WTC11 (cell line): ENCODE results near the gene NCL. TPM values are rescaled to one million over a fixed set of nuclear protein-coding genes. Genes with fewer than 3 reads are reported as not detected.

ENCODE experiments used
- ATAC-seq: fragments of 200-7000 bp; cut with Tn5 transposase; 2 replicates; pipeline ENCODE4 v1.10.0; 2021; ENCODE audit warnings: mild to moderate bottlenecking, moderate library complexity
- CTCF ChIA-PET: fragments of 300-600 bp; sonication (Branson Sonifier 250); formaldehyde crosslinking; loops from one replicate; lab custom pipeline; 2021; ENCODE audit warnings: antibody characterized with exemption; lab: Charles Lee
- POLR2A ChIA-PET: fragments of 350-600 bp; sonication (Branson Sonifier 250); formaldehyde crosslinking; loops from one replicate; lab custom pipeline; 2021; ENCODE audit warnings: antibody characterized with exemption; lab: Charles Lee
- DNase-seq: peaks from one replicate; pipeline ENCODE4 v3.0.0; 2021; ENCODE audit warnings: low spot score
- H3K27ac Mint-ChIP-seq: 2 replicates; pipeline ENCODE4 v1.8.0; 2021; ENCODE audit warnings: mixed read lengths
- H3K27me3 Mint-ChIP-seq: 2 replicates; pipeline ENCODE4 v1.8.0; 2021; ENCODE audit warnings: low read depth, mild to moderate bottlenecking, moderate library complexity, mixed read lengths
- H3K36me3 Mint-ChIP-seq: 2 replicates; pipeline ENCODE4 v1.8.0; 2021; ENCODE audit warnings: mixed read lengths
- H3K4me1 Mint-ChIP-seq: 2 replicates; pipeline ENCODE4 v1.8.0; 2022; ENCODE audit warnings: mixed read lengths
- H3K4me3 Mint-ChIP-seq: 2 replicates; pipeline ENCODE4 v1.8.0; 2021; ENCODE audit warnings: mild to moderate bottlenecking, moderate library complexity, mixed read lengths
- H3K9me3 Mint-ChIP-seq: 2 replicates; pipeline ENCODE4 v1.8.0; 2021; ENCODE audit warnings: mixed read lengths
- CREB1 ChIP-seq: sonication (generic); formaldehyde crosslinking; IDR thresholded peaks from 2 replicates; pipeline ENCODE4 v1.8.0; 2023; ENCODE audit warnings: mild to moderate bottlenecking, missing genetic modification reagents
- FOXJ3 ChIP-seq: sonication (generic); formaldehyde crosslinking; IDR thresholded peaks from 2 replicates; pipeline ENCODE4 v1.9.0; 2021; ENCODE audit warnings: missing genetic modification reagents, mild to moderate bottlenecking, borderline replicate concordance
- FOXP1 ChIP-seq: sonication (generic); formaldehyde crosslinking; IDR thresholded peaks from 2 replicates; pipeline ENCODE4 v1.8.0; 2022; ENCODE audit warnings: missing genetic modification reagents, mild to moderate bottlenecking, moderate library complexity, borderline replicate concordance
- NFYB ChIP-seq: sonication (generic); formaldehyde crosslinking; conservative IDR thresholded peaks from 2 replicates; pipeline ENCODE4 v1.8.0; 2022; ENCODE audit warnings: low read depth, missing genetic modification reagents
- TEAD1 ChIP-seq: sonication (generic); formaldehyde crosslinking; IDR thresholded peaks from 2 replicates; pipeline ENCODE4 v1.8.0; 2022; ENCODE audit warnings: mild to moderate bottlenecking, missing genetic modification reagents
- total RNA-seq: library from RNA; stranded (reverse); gene quantifications from 3 replicates; pipeline ENCODE4 v1.2.3, GENCODE V29; 2021
- TF ChIP-seq, protein P1 (sequence below): fragments of 250-450 bp; sonication (Bioruptor Pico); IDR thresholded peaks from 2 replicates; pipeline ENCODE4 v1.9.0; 2021; ENCODE audit warnings: mild to moderate bottlenecking, borderline replicate concordance
- TF ChIP-seq, protein P2 (sequence below): sonication (generic); formaldehyde crosslinking; IDR thresholded peaks from 2 replicates; pipeline ENCODE4 v1.8.1; 2023; ENCODE audit warnings: mild to moderate bottlenecking, missing genetic modification reagents, borderline replicate concordance
- TF ChIP-seq, protein P3 (sequence below): fragments of 250-450 bp; sonication (Bioruptor Pico); conservative IDR thresholded peaks from 2 replicates; pipeline ENCODE4 v1.9.0; 2021; ENCODE audit warnings: mild to moderate bottlenecking
- TF ChIP-seq, protein P4 (sequence below): sonication (generic); formaldehyde crosslinking; IDR thresholded peaks from 2 replicates; pipeline ENCODE4 v1.8.0; 2022; ENCODE audit warnings: mild to moderate bottlenecking, missing genetic modification reagents
- TF ChIP-seq, protein P5 (sequence below): sonication (generic); formaldehyde crosslinking; IDR thresholded peaks from 2 replicates; pipeline ENCODE4 v1.8.0; 2022; ENCODE audit warnings: mild to moderate bottlenecking, missing genetic modification reagents
- TF ChIP-seq, protein P6 (sequence below): sonication (generic); formaldehyde crosslinking; IDR thresholded peaks from 2 replicates; pipeline ENCODE4 v1.8.1; 2022; ENCODE audit warnings: low read depth, mild to moderate bottlenecking, moderate library complexity, missing genetic modification reagents, borderline replicate concordance
- TF ChIP-seq, protein P7 (sequence below): sonication (generic); formaldehyde crosslinking; IDR thresholded peaks from 2 replicates; pipeline ENCODE4 v1.8.0; 2022; ENCODE audit warnings: mild to moderate bottlenecking, missing genetic modification reagents

The NCL gene
- total RNA-seq, 1 experiment from 2014 or later, result 1,223 TPM

DNA sequence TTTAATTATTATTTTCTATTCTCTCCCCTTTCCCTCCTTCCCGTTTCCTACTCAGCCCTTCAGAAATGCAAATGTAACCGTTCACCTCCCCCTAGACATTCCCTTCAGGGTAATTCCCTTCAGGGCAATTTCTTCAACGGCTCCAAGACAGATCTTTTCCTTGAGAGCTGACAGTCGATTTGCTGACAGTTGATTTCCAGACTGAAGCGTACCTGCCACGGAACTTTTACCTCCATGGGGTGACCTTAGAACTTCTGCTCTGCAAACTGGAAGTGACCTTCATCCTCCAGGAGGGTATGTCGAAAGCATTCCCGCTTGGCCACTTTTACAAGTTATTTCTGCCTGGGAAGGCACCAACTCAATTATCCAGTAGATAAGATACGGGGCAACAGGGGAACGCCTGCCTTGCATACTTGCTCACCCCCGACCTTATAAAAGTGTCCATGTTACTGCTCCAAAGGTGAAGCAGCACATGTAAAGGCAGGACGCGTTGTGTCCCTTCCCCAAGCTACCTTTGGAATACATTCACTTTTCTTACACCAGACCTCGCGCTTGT, 50.3 kb downstream of the NCL start (continued):
- TF ChIP-seq, protein P1, sequence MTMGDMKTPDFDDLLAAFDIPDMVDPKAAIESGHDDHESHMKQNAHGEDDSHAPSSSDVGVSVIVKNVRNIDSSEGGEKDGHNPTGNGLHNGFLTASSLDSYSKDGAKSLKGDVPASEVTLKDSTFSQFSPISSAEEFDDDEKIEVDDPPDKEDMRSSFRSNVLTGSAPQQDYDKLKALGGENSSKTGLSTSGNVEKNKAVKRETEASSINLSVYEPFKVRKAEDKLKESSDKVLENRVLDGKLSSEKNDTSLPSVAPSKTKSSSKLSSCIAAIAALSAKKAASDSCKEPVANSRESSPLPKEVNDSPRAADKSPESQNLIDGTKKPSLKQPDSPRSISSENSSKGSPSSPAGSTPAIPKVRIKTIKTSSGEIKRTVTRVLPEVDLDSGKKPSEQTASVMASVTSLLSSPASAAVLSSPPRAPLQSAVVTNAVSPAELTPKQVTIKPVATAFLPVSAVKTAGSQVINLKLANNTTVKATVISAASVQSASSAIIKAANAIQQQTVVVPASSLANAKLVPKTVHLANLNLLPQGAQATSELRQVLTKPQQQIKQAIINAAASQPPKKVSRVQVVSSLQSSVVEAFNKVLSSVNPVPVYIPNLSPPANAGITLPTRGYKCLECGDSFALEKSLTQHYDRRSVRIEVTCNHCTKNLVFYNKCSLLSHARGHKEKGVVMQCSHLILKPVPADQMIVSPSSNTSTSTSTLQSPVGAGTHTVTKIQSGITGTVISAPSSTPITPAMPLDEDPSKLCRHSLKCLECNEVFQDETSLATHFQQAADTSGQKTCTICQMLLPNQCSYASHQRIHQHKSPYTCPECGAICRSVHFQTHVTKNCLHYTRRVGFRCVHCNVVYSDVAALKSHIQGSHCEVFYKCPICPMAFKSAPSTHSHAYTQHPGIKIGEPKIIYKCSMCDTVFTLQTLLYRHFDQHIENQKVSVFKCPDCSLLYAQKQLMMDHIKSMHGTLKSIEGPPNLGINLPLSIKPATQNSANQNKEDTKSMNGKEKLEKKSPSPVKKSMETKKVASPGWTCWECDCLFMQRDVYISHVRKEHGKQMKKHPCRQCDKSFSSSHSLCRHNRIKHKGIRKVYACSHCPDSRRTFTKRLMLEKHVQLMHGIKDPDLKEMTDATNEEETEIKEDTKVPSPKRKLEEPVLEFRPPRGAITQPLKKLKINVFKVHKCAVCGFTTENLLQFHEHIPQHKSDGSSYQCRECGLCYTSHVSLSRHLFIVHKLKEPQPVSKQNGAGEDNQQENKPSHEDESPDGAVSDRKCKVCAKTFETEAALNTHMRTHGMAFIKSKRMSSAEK (CRISPR knock-in tag), result no peak
- TF ChIP-seq, protein P2, sequence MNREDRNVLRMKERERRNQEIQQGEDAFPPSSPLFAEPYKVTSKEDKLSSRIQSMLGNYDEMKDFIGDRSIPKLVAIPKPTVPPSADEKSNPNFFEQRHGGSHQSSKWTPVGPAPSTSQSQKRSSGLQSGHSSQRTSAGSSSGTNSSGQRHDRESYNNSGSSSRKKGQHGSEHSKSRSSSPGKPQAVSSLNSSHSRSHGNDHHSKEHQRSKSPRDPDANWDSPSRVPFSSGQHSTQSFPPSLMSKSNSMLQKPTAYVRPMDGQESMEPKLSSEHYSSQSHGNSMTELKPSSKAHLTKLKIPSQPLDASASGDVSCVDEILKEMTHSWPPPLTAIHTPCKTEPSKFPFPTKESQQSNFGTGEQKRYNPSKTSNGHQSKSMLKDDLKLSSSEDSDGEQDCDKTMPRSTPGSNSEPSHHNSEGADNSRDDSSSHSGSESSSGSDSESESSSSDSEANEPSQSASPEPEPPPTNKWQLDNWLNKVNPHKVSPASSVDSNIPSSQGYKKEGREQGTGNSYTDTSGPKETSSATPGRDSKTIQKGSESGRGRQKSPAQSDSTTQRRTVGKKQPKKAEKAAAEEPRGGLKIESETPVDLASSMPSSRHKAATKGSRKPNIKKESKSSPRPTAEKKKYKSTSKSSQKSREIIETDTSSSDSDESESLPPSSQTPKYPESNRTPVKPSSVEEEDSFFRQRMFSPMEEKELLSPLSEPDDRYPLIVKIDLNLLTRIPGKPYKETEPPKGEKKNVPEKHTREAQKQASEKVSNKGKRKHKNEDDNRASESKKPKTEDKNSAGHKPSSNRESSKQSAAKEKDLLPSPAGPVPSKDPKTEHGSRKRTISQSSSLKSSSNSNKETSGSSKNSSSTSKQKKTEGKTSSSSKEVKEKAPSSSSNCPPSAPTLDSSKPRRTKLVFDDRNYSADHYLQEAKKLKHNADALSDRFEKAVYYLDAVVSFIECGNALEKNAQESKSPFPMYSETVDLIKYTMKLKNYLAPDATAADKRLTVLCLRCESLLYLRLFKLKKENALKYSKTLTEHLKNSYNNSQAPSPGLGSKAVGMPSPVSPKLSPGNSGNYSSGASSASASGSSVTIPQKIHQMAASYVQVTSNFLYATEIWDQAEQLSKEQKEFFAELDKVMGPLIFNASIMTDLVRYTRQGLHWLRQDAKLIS (CRISPR knock-in tag), result no peak
- TF ChIP-seq, protein P3, sequence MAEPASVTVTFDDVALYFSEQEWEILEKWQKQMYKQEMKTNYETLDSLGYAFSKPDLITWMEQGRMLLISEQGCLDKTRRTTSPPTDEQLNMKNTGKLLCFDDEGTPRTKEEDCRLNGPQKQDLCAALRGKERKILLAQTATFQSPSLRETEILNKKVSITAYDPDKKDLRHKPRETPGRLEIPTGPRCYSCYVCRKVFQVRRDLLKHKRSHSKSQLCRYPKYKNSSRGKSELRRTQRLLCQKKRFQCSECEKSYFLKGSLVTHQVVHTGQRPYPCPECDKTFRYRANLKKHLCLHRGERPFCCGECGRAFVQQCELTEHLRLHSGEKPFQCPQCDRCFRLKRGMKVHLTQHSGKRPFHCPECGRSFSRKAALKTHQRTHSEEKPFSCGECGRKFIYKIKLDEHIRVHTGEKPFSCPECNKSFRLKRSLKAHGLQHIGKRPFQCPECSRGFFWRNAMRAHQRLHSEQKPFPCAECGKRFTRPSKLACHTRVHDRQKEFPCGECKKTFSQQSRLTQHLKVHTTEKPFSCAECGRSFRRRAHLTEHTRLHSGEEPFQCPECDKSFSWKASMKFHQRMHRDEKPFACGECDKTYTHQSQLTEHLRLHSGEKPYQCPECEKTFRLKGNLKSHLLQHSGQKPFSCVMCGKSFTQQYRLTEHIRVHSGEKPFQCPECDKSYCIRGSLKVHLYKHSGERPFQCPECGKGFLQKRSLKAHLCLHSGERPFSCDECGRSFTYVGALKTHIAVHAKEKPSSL (CRISPR knock-in tag), result no peak
- TF ChIP-seq NFYB (CRISPR knock-in tag), result no peak

DNA sequence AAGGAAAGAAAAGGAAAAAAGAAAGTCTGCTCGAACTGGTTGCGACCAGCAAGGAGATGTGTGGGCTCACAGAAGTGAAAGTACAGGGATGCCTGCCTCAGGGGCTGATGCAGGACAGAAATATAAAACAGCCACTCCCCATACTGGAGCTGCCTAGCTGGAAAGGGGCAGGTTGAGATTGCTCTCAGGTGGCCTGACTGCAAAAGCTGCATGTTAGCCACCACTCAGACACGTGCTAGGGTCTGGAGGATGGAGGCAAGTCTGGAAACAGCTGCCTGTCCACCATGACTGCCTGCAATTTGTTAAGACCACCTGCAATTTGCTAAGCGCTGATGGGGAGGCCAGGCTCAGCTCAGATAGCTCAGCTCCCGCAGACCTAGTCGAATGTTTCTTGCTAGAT, 50.8 kb downstream of the NCL start:
- TF ChIP-seq CREB1 (CRISPR knock-in tag) (no peak), TEAD1 (CRISPR knock-in tag) (0 out of 2 replicates have a peak, but pooled peaks have one; percentile 49), FOXP1 (CRISPR knock-in tag) (no peak), FOXJ3 (no peak), NFYB (CRISPR knock-in tag) (no peak)
- TF ChIP-seq, protein P4, sequence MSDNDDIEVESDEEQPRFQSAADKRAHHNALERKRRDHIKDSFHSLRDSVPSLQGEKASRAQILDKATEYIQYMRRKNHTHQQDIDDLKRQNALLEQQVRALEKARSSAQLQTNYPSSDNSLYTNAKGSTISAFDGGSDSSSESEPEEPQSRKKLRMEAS (CRISPR knock-in tag), result peak; percentile 60; the same call in 1 of the 2 replicates
- TF ChIP-seq, protein P5, sequence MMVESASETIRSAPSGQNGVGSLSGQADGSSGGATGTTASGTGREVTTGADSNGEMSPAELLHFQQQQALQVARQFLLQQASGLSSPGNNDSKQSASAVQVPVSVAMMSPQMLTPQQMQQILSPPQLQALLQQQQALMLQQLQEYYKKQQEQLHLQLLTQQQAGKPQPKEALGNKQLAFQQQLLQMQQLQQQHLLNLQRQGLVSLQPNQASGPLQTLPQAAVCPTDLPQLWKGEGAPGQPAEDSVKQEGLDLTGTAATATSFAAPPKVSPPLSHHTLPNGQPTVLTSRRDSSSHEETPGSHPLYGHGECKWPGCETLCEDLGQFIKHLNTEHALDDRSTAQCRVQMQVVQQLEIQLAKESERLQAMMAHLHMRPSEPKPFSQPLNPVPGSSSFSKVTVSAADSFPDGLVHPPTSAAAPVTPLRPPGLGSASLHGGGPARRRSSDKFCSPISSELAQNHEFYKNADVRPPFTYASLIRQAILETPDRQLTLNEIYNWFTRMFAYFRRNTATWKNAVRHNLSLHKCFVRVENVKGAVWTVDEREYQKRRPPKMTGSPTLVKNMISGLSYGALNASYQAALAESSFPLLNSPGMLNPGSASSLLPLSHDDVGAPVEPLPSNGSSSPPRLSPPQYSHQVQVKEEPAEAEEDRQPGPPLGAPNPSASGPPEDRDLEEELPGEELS, result 0 out of 2 replicates have a peak, but pooled peaks have one; percentile 28
- TF ChIP-seq, protein P6, sequence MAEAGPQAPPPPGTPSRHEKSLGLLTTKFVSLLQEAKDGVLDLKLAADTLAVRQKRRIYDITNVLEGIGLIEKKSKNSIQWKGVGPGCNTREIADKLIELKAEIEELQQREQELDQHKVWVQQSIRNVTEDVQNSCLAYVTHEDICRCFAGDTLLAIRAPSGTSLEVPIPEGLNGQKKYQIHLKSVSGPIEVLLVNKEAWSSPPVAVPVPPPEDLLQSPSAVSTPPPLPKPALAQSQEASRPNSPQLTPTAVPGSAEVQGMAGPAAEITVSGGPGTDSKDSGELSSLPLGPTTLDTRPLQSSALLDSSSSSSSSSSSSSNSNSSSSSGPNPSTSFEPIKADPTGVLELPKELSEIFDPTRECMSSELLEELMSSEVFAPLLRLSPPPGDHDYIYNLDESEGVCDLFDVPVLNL (CRISPR knock-in tag), result no peak
- TF ChIP-seq, protein P3 (CRISPR knock-in tag), result no peak
- TF ChIP-seq, protein P7, sequence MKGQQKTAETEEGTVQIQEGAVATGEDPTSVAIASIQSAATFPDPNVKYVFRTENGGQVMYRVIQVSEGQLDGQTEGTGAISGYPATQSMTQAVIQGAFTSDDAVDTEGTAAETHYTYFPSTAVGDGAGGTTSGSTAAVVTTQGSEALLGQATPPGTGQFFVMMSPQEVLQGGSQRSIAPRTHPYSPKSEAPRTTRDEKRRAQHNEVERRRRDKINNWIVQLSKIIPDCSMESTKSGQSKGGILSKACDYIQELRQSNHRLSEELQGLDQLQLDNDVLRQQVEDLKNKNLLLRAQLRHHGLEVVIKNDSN, result peak; percentile 13; the same call in 1 of the 2 replicates
- Mint-ChIP-seq H3K9me3 (peaks cover 13% of the 10 kb centered on the region), H3K27ac (no peak overlapping the region), H3K27me3 (no peaks in the 10 kb centered on the region), H3K4me1 (peaks cover 53% of the 10 kb centered on the region), H3K36me3 (peaks cover 19% of the 10 kb centered on the region), H3K4me3 (no peak overlapping the region)
- DNase-seq (no peak), ATAC-seq (no peak)
- ChIA-PET CTCF (interaction anchor here (0.7 to 5.8 kb wide), 23 partner anchors 9 to 234 kb away, joined by 3 to 58 read pairs (median 4); partner anchors contain the start of gene ARMC9), POLR2A (interaction anchor here (0.6 to 1.3 kb wide), 4 partner anchors 12 to 221 kb away, joined by 3 to 5 read pairs (median 4); no protein-coding TSS in a partner anchor)
